HG03342 (cell line): ENCODE results near the gene S100Z.
"Not testable (repeated sequence)": the region's sequence is repeated elsewhere in the genome, so short reads cannot be mapped to it uniquely, and the experiment has no call there.

Experiments used
- ATAC-seq: cut with Tn5 transposase; IDR thresholded peaks from one replicate; pipeline ENCODE4 v1.9.1; 2021; ENCODE audit warnings: mild to moderate bottlenecking, moderate library complexity; ENCODE audit not compliant: unreplicated experiment

S100Z gene

GRCh38 chr5:76945238-76945637 is 95.4 kb downstream of the S100Z start:
- ATAC-seq: not testable (repeated sequence)

GRCh38 chr5:76946090-76946489 is 96.3 kb downstream of the S100Z start:
- no peak for ATAC-seq

GRCh38 chr5:76947082-76947503 is 97.3 kb downstream of the S100Z start:
- ATAC-seq: no peak

- no peak for ATAC-seq
Measured at GRCh38 chr5:76952795-76953536, 103.2 kb downstream of the S100Z start, which contains the start of gene CRHBP. TSS of gene CRHBP (plus strand) at chr5:76953045. CDS start at chr5:76953135, 90 bp downstream.

GRCh38 chr5:76953551-76954382 is 104.0 kb downstream of the S100Z start:
- ATAC-seq: no peak

GRCh38 chr5:76954383-76954763 is 104.6 kb downstream of the S100Z start:
- ATAC-seq: no peak

- no peak for ATAC-seq
Measured at GRCh38 chr5:76956033-76956432, 106.2 kb downstream of the S100Z start.

GRCh38 chr5:76958991-76959767 is 109.4 kb downstream of the S100Z start:
- ATAC-seq: no peak

GRCh38 chr5:76960004-76960625 is 110.3 kb downstream of the S100Z start:
- peak; percentile 64 for ATAC-seq

- no peak for ATAC-seq
Measured at GRCh38 chr5:76964060-76964459, 114.2 kb downstream of the S100Z start.
